Ishikawa (cell line): Measurements from ENCODE around the gene ASAP2.

ENCODE experiments used
- CREB1 ChIP-seq: IDR thresholded peaks from 2 replicates; pipeline ENCODE4 v1.6.1; 2012; ENCODE audit warnings: low read depth
- EP300 ChIP-seq: IDR thresholded peaks from 2 replicates; pipeline ENCODE4 v1.6.1; 2012; ENCODE audit warnings: borderline replicate concordance
- RAD21 ChIP-seq: IDR thresholded peaks from 2 replicates; pipeline ENCODE4 v1.6.1; 2012; ENCODE audit warnings: low read depth
- TAF1 ChIP-seq: IDR thresholded peaks from 2 replicates; pipeline ENCODE4 v1.6.1; 2012; ENCODE audit warnings: low read depth, mild to moderate bottlenecking
- YY1 ChIP-seq: IDR thresholded peaks from 2 replicates; pipeline ENCODE4 v1.6.1; 2012; ENCODE audit warnings: low read depth
- TF ChIP-seq, protein P1 (sequence below): IDR thresholded peaks from 2 replicates; pipeline ENCODE4 v1.6.1; 2012

DNA sequence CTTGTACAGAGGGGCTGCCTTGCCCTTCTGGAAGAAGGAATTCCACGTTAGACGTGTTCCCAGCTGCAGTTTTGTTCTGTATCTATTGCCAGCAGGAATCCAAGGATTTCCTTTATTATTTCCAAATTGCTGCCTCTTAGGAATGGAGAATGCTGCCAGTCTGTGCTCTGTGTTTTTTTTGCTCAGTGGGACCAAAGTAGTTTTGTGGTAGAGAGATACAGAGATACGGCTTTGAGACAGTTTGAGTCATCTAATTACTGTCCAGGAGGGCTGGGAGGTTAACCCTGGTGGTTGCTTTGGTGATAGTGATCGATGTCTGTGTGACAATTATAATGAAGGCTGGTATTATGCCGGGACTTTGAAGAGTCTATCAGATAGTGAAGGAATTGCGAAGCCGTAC lies 26.3 kb downstream of the ASAP2 start:
- TF ChIP-seq YY1 (no peak), RAD21 (no peak), CREB1 (no peak), EP300 (no peak), TAF1 (no peak)
- TF ChIP-seq, protein P1, sequence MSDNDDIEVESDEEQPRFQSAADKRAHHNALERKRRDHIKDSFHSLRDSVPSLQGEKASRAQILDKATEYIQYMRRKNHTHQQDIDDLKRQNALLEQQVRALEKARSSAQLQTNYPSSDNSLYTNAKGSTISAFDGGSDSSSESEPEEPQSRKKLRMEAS: no peak
